SK-N-SH treated with all-trans-retinoic acid at 6 μM for 48 hours (cell line): Measurements from ENCODE around the gene ACSL5.

Experiments used
- ATAC-seq: fragments of 200-7000 bp; cut with Tn5 transposase; 3 replicates; pipeline ENCODE4 v1.9.1; 2020; ENCODE audit warnings: mild to moderate bottlenecking, moderate library complexity
- ARNTL ChIP-seq: fragments of 450-650 bp; formaldehyde crosslinking; IDR thresholded peaks from 2 replicates; pipeline ENCODE4 v1.5.0; 2020; ENCODE audit warnings: low read depth, mild to moderate bottlenecking, moderate library complexity, borderline replicate concordance
- BACH2 ChIP-seq: fragments of 250-450 bp; sonication (Bioruptor Pico); IDR thresholded peaks from 2 replicates; pipeline ENCODE4 v1.9.0; 2021; ENCODE audit warnings: mild to moderate bottlenecking, borderline replicate concordance
- CSDC2 ChIP-seq: fragments of 250-450 bp; sonication (Bioruptor Pico); IDR thresholded peaks from 2 replicates; pipeline ENCODE4 v1.5.0; 2020; ENCODE audit warnings: mild to moderate bottlenecking, moderate library complexity
- ESRRG ChIP-seq: fragments of 250-450 bp; sonication (Bioruptor Pico); IDR thresholded peaks from 2 replicates; pipeline ENCODE4 v1.6.1; 2021; ENCODE audit warnings: mild to moderate bottlenecking
- GLIS3 ChIP-seq: fragments of 250-450 bp; sonication (Bioruptor Pico); IDR thresholded peaks from 2 replicates; pipeline ENCODE4 v1.5.0; 2020; ENCODE audit warnings: mild to moderate bottlenecking, moderate library complexity
- ISL1 ChIP-seq: fragments of 250-450 bp; sonication (Bioruptor Pico); IDR thresholded peaks from 2 replicates; pipeline ENCODE4 v2.1.2; 2022; ENCODE audit warnings: mild to moderate bottlenecking, moderate library complexity
- OSR1 ChIP-seq: fragments of 250-450 bp; sonication (Bioruptor Pico); IDR thresholded peaks from 2 replicates; pipeline ENCODE4 v1.8.0; 2022; ENCODE audit warnings: moderate library complexity, mild to moderate bottlenecking, inconsistent platforms
- PPARA ChIP-seq: fragments of 250-450 bp; sonication (Bioruptor Pico); IDR thresholded peaks from 2 replicates; pipeline ENCODE4 v1.5.0; 2020; ENCODE audit warnings: mild to moderate bottlenecking, borderline replicate concordance
- RARB ChIP-seq: fragments of 250-450 bp; sonication (Bioruptor Pico); IDR thresholded peaks from 2 replicates; pipeline ENCODE4 v1.8.0; 2021; ENCODE audit warnings: mild to moderate bottlenecking, moderate library complexity
- SNAI2 ChIP-seq: fragments of 250-450 bp; sonication (Bioruptor Pico); IDR thresholded peaks from 2 replicates; pipeline ENCODE4 v1.5.0; 2020; ENCODE audit warnings: mild to moderate bottlenecking, moderate library complexity
- TCF4 ChIP-seq: fragments of 250-450 bp; sonication (Bioruptor Pico); IDR thresholded peaks from 2 replicates; pipeline ENCODE4 v1.8.0; 2021; ENCODE audit warnings: mild to moderate bottlenecking, moderate library complexity, borderline replicate concordance
- TOX ChIP-seq: fragments of 250-450 bp; sonication (Bioruptor Pico); IDR thresholded peaks from 2 replicates; pipeline ENCODE4 v1.8.0; 2021; ENCODE audit warnings: mild to moderate bottlenecking, moderate library complexity, borderline replicate concordance
- ZC3H10 ChIP-seq: fragments of 250-450 bp; sonication (Bioruptor Pico); IDR thresholded peaks from 2 replicates; pipeline ENCODE4 v1.5.1; 2021; ENCODE audit warnings: mild to moderate bottlenecking, moderate library complexity
- ZFP3 ChIP-seq: fragments of 250-450 bp; sonication (Bioruptor Pico); IDR thresholded peaks from 2 replicates; pipeline ENCODE4 v1.5.0; 2020; ENCODE audit warnings: mild to moderate bottlenecking, moderate library complexity
- ZFP30 ChIP-seq: fragments of 450-650 bp; formaldehyde crosslinking; IDR thresholded peaks from 2 replicates; pipeline ENCODE4 v1.5.0; 2022; ENCODE audit warnings: mild to moderate bottlenecking, moderate library complexity
- ZNF565 ChIP-seq: fragments of 450-650 bp; formaldehyde crosslinking; conservative IDR thresholded peaks from 2 replicates; pipeline ENCODE4 v1.5.0; 2020; ENCODE audit warnings: low read depth, mild to moderate bottlenecking, moderate library complexity
- ZNF70 ChIP-seq: fragments of 450-650 bp; formaldehyde crosslinking; IDR thresholded peaks from 2 replicates; pipeline ENCODE4 v1.5.0; 2020; ENCODE audit warnings: mild to moderate bottlenecking, moderate library complexity
- ZNF8 ChIP-seq: fragments of 450-650 bp; formaldehyde crosslinking; IDR thresholded peaks from 2 replicates; pipeline ENCODE4 v1.5.0; 2020; ENCODE audit warnings: mild to moderate bottlenecking, moderate library complexity
- TF ChIP-seq, protein P1 (sequence below): fragments of 250-450 bp; sonication (Bioruptor Pico); IDR thresholded peaks from 2 replicates; pipeline ENCODE4 v1.5.0; 2020; ENCODE audit warnings: mild to moderate bottlenecking, moderate library complexity
- TF ChIP-seq, protein P2 (sequence below): fragments of 250-450 bp; sonication (Bioruptor Pico); IDR thresholded peaks from 2 replicates; pipeline ENCODE4 v1.8.0; 2021; ENCODE audit warnings: low read depth, mild to moderate bottlenecking, moderate library complexity, borderline replicate concordance
- TF ChIP-seq, protein P3 (sequence below): fragments of 250-450 bp; sonication (Bioruptor Pico); IDR thresholded peaks from 2 replicates; pipeline ENCODE4 v1.5.1; 2021; ENCODE audit warnings: mild to moderate bottlenecking, moderate library complexity
- TF ChIP-seq, protein P4 (sequence below): fragments of 250-450 bp; sonication (Bioruptor Pico); IDR thresholded peaks from 2 replicates; pipeline ENCODE4 v1.8.0; 2020; ENCODE audit warnings: mild to moderate bottlenecking, moderate library complexity, borderline replicate concordance

ACSL5 gene

DNA sequence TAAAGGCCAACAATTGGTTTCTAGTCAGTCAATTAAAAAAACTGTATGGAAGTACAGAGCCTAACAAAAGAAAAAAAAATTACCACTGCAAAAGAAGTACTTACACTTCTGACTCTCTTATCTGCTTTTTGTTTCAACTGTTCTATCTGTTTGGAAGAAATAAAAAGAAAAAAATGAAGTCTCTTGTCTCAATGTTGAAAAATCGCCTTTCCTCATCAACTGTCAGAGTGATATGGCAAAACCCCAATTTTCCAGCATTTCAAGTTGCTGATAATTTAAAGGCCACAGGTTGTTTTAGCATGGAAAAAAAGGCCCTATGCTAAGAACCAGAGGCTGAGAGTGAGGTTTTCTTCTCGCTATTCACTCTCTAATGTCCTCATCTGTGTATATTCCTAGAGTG lies 59.2 kb downstream of the ACSL5 start:
- no peak for ATAC-seq
- TF ChIP-seq, protein P1, sequence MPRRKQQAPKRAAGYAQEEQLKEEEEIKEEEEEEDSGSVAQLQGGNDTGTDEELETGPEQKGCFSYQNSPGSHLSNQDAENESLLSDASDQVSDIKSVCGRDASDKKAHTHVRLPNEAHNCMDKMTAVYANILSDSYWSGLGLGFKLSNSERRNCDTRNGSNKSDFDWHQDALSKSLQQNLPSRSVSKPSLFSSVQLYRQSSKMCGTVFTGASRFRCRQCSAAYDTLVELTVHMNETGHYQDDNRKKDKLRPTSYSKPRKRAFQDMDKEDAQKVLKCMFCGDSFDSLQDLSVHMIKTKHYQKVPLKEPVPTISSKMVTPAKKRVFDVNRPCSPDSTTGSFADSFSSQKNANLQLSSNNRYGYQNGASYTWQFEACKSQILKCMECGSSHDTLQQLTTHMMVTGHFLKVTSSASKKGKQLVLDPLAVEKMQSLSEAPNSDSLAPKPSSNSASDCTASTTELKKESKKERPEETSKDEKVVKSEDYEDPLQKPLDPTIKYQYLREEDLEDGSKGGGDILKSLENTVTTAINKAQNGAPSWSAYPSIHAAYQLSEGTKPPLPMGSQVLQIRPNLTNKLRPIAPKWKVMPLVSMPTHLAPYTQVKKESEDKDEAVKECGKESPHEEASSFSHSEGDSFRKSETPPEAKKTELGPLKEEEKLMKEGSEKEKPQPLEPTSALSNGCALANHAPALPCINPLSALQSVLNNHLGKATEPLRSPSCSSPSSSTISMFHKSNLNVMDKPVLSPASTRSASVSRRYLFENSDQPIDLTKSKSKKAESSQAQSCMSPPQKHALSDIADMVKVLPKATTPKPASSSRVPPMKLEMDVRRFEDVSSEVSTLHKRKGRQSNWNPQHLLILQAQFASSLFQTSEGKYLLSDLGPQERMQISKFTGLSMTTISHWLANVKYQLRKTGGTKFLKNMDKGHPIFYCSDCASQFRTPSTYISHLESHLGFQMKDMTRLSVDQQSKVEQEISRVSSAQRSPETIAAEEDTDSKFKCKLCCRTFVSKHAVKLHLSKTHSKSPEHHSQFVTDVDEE = no peak
- TF ChIP-seq ESRRG (no peak), PPARA (CRISPR knock-in tag) (no peak), TCF4 (CRISPR knock-in tag) (no peak), ZFP30 (CRISPR knock-in tag) (no peak), OSR1 (CRISPR knock-in tag) (no peak), GLIS3 (CRISPR knock-in tag) (no peak), SNAI2 (CRISPR knock-in tag) (no peak), ARNTL (CRISPR knock-in tag) (no peak), ZNF8 (CRISPR knock-in tag) (no peak), ZFP3 (CRISPR knock-in tag) (no peak), ZNF565 (CRISPR knock-in tag) (no peak), TOX (CRISPR knock-in tag) (no peak), ZC3H10 (CRISPR knock-in tag) (no peak), ISL1 (no peak)
- TF ChIP-seq, protein P2, sequence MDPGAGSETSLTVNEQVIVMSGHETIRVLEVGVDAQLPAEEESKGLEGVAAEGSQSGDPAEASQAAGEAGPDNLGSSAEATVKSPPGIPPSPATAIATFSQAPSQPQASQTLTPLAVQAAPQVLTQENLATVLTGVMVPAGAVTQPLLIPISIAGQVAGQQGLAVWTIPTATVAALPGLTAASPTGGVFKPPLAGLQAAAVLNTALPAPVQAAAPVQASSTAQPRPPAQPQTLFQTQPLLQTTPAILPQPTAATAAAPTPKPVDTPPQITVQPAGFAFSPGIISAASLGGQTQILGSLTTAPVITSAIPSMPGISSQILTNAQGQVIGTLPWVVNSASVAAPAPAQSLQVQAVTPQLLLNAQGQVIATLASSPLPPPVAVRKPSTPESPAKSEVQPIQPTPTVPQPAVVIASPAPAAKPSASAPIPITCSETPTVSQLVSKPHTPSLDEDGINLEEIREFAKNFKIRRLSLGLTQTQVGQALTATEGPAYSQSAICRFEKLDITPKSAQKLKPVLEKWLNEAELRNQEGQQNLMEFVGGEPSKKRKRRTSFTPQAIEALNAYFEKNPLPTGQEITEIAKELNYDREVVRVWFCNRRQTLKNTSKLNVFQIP (CRISPR knock-in tag) = no peak
- TF ChIP-seq, protein P3, sequence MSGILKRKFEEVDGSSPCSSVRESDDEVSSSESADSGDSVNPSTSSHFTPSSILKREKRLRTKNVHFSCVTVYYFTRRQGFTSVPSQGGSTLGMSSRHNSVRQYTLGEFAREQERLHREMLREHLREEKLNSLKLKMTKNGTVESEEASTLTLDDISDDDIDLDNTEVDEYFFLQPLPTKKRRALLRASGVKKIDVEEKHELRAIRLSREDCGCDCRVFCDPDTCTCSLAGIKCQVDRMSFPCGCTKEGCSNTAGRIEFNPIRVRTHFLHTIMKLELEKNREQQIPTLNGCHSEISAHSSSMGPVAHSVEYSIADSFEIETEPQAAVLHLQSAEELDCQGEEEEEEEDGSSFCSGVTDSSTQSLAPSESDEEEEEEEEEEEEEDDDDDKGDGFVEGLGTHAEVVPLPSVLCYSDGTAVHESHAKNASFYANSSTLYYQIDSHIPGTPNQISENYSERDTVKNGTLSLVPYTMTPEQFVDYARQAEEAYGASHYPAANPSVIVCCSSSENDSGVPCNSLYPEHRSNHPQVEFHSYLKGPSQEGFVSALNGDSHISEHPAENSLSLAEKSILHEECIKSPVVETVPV (CRISPR knock-in tag) = no peak
- TF ChIP-seq, protein P4, sequence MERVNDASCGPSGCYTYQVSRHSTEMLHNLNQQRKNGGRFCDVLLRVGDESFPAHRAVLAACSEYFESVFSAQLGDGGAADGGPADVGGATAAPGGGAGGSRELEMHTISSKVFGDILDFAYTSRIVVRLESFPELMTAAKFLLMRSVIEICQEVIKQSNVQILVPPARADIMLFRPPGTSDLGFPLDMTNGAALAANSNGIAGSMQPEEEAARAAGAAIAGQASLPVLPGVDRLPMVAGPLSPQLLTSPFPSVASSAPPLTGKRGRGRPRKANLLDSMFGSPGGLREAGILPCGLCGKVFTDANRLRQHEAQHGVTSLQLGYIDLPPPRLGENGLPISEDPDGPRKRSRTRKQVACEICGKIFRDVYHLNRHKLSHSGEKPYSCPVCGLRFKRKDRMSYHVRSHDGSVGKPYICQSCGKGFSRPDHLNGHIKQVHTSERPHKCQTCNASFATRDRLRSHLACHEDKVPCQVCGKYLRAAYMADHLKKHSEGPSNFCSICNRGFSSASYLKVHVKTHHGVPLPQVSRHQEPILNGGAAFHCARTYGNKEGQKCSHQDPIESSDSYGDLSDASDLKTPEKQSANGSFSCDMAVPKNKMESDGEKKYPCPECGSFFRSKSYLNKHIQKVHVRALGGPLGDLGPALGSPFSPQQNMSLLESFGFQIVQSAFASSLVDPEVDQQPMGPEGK = no peak

DNA sequence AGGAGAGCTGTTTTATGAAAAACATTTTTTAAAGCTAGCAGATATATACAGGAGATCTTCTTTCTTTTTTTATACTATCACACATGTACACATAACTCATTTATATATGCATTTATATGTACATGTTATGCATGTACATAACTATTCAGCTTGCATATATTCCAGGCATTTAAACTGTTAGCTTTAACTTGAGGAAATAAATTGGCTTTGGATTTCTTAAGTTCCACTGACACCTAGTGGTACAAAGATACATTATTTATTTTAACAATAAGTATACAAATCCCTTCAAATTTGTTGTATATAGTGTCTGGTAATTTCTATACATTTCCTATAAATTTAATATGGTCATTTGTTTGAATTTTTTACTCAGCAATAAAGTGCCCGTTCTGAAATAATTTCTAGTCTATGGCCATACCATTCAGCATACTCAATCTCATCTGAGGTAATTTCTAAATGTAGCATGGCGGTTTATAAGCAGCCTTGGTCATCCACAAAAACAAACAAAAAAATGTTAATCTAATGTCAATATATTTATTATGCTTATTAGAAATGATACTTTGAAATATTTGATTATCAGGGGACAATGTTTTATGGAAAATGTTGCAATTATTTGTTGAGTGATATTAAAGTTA lies 61.2 kb downstream of the ACSL5 start:
- TF ChIP-seq BACH2 (CRISPR knock-in tag) = no peak
- TF ChIP-seq ZNF8 (CRISPR knock-in tag) = no peak
- no peak for TF ChIP-seq CSDC2 (CRISPR knock-in tag)
- TF ChIP-seq, protein P4 = no peak
- no peak for TF ChIP-seq ISL1
- TF ChIP-seq TOX (CRISPR knock-in tag) = no peak
- TF ChIP-seq ARNTL (CRISPR knock-in tag) = no peak
- TF ChIP-seq OSR1 (CRISPR knock-in tag) = no peak
- TF ChIP-seq SNAI2 (CRISPR knock-in tag) = no peak
- TF ChIP-seq ZFP3 (CRISPR knock-in tag) = no peak
- TF ChIP-seq, protein P1 = no peak
- TF ChIP-seq RARB (CRISPR knock-in tag) = no peak
- TF ChIP-seq, protein P3 (CRISPR knock-in tag) = no peak
- no peak for TF ChIP-seq ESRRG
- no peak for TF ChIP-seq GLIS3 (CRISPR knock-in tag)
- no peak for TF ChIP-seq ZC3H10 (CRISPR knock-in tag)
- TF ChIP-seq PPARA (CRISPR knock-in tag) = no peak
- no peak for TF ChIP-seq ZFP30 (CRISPR knock-in tag)
- TF ChIP-seq TCF4 (CRISPR knock-in tag) = no peak
- no peak for TF ChIP-seq ZNF70 (CRISPR knock-in tag)
- ATAC-seq = peak; percentile 61; the same call in 2 of the 3 replicates
